Spinal cord (tissue), 10 donors: Measurements from ENCODE around the gene TNFSF13. TPM values are rescaled to one million over a fixed set of nuclear protein-coding genes. Genes with fewer than 3 reads are reported as not detected.

Experiments
- DNase-seq, 6 donors: peaks; one replicate each; pipeline versions ENCODE4 v3.0.0 to v3.0.0-alpha.2; 2013 to 2015; ENCODE audit warnings: low spot score in 6 of 6, low read depth in 4 of 6
- H3K27ac ChIP-seq: one replicate; pipeline ENCODE4 v1.5.1; 2013; ENCODE audit warnings: low read depth, low read length, control low read depth
- H3K27me3 ChIP-seq: one replicate; pipeline ENCODE4 v1.6.1; 2013; ENCODE audit warnings: low read length; ENCODE audit not compliant: control insufficient read depth, insufficient read depth
- H3K36me3 ChIP-seq: one replicate; pipeline ENCODE4 v1.6.1; 2013; ENCODE audit warnings: low read length; ENCODE audit not compliant: control insufficient read depth, insufficient read depth
- H3K4me1 ChIP-seq: one replicate; pipeline ENCODE4 v1.6.1; 2013; ENCODE audit warnings: low read length; ENCODE audit not compliant: control insufficient read depth, insufficient read depth
- H3K4me3 ChIP-seq: one replicate; pipeline ENCODE4 v1.5.1; 2013; ENCODE audit warnings: low read depth, low read length, control low read depth
- H3K9me3 ChIP-seq: one replicate; pipeline ENCODE4 v1.6.1; 2013; ENCODE audit warnings: low read length; ENCODE audit not compliant: control insufficient read depth, insufficient read depth
- WGBS: methylation state at CpG from one replicate; pipeline ENCODE4 v1.1.5; 2013; ENCODE audit warnings: missing lambda C conversion rate; ENCODE audit not compliant: insufficient coverage; 5-methylcytosine and 5-hydroxymethylcytosine counted together
- polyA plus RNA-seq, 2 donors: library from polyadenylated mRNA; unstranded; fragments of 120-200 nt; gene quantifications; one replicate each; pipeline ENCODE4 v1.2.1, GENCODE V29; 2013; ENCODE audit not compliant: insufficient read length in 2 of 2
- total RNA-seq, 2 donors: library from RNA; depleted of rRNA in 1 of 2; stranded (reverse); fragments of 120-200 nt in 1 of 2; fragments of >200 nt in 1 of 2; gene quantifications; one replicate each; pipeline versions ENCODE4 v1.2.3 to v1.2.4, GENCODE V29; 2013 to 2014
- donor health status: healthy.

The TNFSF13 gene
- total and polyA plus RNA-seq, 4 donors = 1.8 to 4.9 (median 4.4) TPM

- under 1% methylated on average over 63 of the region's 71 CpGs for WGBS
- DNase-seq = peak in 5 of 6 donors; percentile 64 to 97 (median 89)
- Histone ChIP-seq H3K4me1 (peaks cover 24% of the 10 kb centered on the region), H3K4me3 (peak overlapping the region; percentile 100), H3K27ac (peak overlapping the region; percentile 97), H3K27me3 (no peaks in the 10 kb centered on the region), H3K36me3 (peaks cover 63% of the 10 kb centered on the region), H3K9me3 (no peaks in the 10 kb centered on the region)
Observed at GRCh38 chr17:7573324-7574080, 15.0 kb downstream of the TNFSF13 start.

- no peaks in the 10 kb centered on the region for H3K9me3 ChIP-seq
- DNase-seq = no peak
- H3K4me3 ChIP-seq = peak overlapping the region; percentile 100
- peak overlapping the region; percentile 97 for H3K27ac ChIP-seq
- no peaks in the 10 kb centered on the region for H3K27me3 ChIP-seq
- peaks cover 70% of the 10 kb centered on the region for H3K36me3 ChIP-seq
- peaks cover 28% of the 10 kb centered on the region for H3K4me1 ChIP-seq
- 33% methylated on average over 8 of the region's 15 CpGs for WGBS
Observed at GRCh38 chr17:7574176-7574953, 15.8 kb downstream of the TNFSF13 start.

GRCh38 chr17:7575481-7575883, 16.9 kb downstream of the TNFSF13 start:
- peaks cover 38% of the 10 kb centered on the region for H3K4me1 ChIP-seq
- no peaks in the 10 kb centered on the region for H3K27me3 ChIP-seq
- peaks cover 78% of the 10 kb centered on the region for H3K36me3 ChIP-seq
- H3K9me3 ChIP-seq = no peaks in the 10 kb centered on the region
- 88% methylated on average over 1 of the region's 1 CpG for WGBS
- DNase-seq = no peak
- H3K4me3 ChIP-seq = no peak overlapping the region
- no peak overlapping the region for H3K27ac ChIP-seq

- H3K4me3 ChIP-seq = no peak overlapping the region
- no peaks in the 10 kb centered on the region for H3K27me3 ChIP-seq
- peaks cover 43% of the 10 kb centered on the region for H3K4me1 ChIP-seq
- no peak for DNase-seq
- 88% methylated on average over 5 of the region's 7 CpGs for WGBS
- peaks cover 78% of the 10 kb centered on the region for H3K36me3 ChIP-seq
- H3K27ac ChIP-seq = no peak overlapping the region
- no peaks in the 10 kb centered on the region for H3K9me3 ChIP-seq
Observed at GRCh38 chr17:7575959-7576358, 17.4 kb downstream of the TNFSF13 start.

- H3K4me1 ChIP-seq = peaks cover 46% of the 10 kb centered on the region
Observed at GRCh38 chr17:7576432-7576937, 17.9 kb downstream of the TNFSF13 start.

GRCh38 chr17:7577327-7578199, 19.0 kb downstream of the TNFSF13 start:
- Histone ChIP-seq H3K4me1 (peaks cover 50% of the 10 kb centered on the region), H3K27me3 (no peaks in the 10 kb centered on the region), H3K36me3 (peaks cover 89% of the 10 kb centered on the region), H3K9me3 (no peaks in the 10 kb centered on the region), H3K4me3 (no peak overlapping the region), H3K27ac (no peak overlapping the region)
- 79% methylated on average over 11 of the region's 17 CpGs for WGBS
- no peak for DNase-seq

More at GRCh38 chr17:7576432-7576937, 17.9 kb downstream of the TNFSF13 start:
- WGBS = 89% methylated on average over 14 of the region's 14 CpGs
- no peaks in the 10 kb centered on the region for H3K9me3 ChIP-seq
- H3K4me3 ChIP-seq = no peak overlapping the region
- H3K27me3 ChIP-seq = no peaks in the 10 kb centered on the region
- no peak overlapping the region for H3K27ac ChIP-seq
- no peak for DNase-seq
- H3K36me3 ChIP-seq = peaks cover 80% of the 10 kb centered on the region

GRCh38 chr17:7579001-7579833, 20.7 kb downstream of the TNFSF13 start, which contains the start of gene CD68:
Gene CD68, plus strand, starts transcription at chr17:7579638. Its CDS starts 40 bp downstream, at chr17:7579678.
- Histone ChIP-seq H3K36me3 (peaks cover 88% of the 10 kb centered on the region), H3K4me3 (no peak within 1 kb of the TSS), H3K27ac (peak within 1 kb of the TSS; percentile 57), H3K27me3 (no peaks in the 10 kb centered on the region), H3K9me3 (no peaks in the 10 kb centered on the region), H3K4me1 (peaks cover 56% of the 10 kb centered on the region)
- peak in 1 of 6 donors; percentile 43 for DNase-seq
- 33% methylated on average over 6 of the region's 7 CpGs for WGBS

GRCh38 chr17:7579834-7580603, 21.5 kb downstream of the TNFSF13 start:
- Histone ChIP-seq H3K27me3 (no peaks in the 10 kb centered on the region), H3K4me3 (no peak overlapping the region), H3K4me1 (peaks cover 58% of the 10 kb centered on the region), H3K36me3 (peaks cover 80% of the 10 kb centered on the region), H3K9me3 (no peaks in the 10 kb centered on the region), H3K27ac (peak overlapping the region; percentile 57)
- no peak for DNase-seq
- 85% methylated on average over 11 of the region's 12 CpGs for WGBS
